GM13977 (cell line): ENCODE results near the gene METTL8.

ENCODE experiments used
- DNase-seq: peaks from one replicate; pipeline ENCODE4 v3.0.0; 2012; ENCODE audit warnings: low spot score
- in situ Hi-C: fragments of 300-500 bp; cut with MboI; formaldehyde crosslinking; loops from one replicate; pipeline ENCODE4 v1.12.0; 2022; ENCODE audit warnings: low sequenced_read_pairs, low pct_unique_long_range_greater_than_20kb, mixed read lengths, inconsistent platforms; ENCODE audit not compliant: unreplicated experiment
- TF ChIP-seq, protein P1 (sequence below): IDR thresholded peaks from 2 replicates; pipeline ENCODE4 v1.5.1; 2012; ENCODE audit warnings: mild to moderate bottlenecking, control low read depth; ENCODE audit not compliant: insufficient read depth; ENCODE audit errors: extremely low read depth, missing control alignments

The METTL8 gene

DNA sequence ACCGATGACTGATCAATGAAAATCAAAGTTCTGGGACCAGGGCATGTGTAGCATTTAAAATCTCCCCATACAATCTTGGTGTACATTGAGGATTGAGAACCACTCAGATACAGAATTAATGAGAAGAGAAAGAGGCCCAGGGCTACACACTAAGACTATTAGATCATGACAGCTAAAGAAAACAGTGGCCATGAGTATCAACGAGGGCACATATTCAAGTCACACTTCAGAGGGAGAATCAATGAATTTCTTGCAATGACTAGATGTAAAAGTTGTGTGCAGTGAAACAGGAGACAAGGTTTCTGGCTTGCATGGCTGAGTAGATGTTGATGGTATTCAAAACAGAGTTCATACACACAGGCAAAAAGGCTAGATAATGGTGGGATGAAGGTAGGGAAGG is 29.1 kb downstream of the METTL8 start:
- no peak for DNase-seq
- TF ChIP-seq, protein P1, sequence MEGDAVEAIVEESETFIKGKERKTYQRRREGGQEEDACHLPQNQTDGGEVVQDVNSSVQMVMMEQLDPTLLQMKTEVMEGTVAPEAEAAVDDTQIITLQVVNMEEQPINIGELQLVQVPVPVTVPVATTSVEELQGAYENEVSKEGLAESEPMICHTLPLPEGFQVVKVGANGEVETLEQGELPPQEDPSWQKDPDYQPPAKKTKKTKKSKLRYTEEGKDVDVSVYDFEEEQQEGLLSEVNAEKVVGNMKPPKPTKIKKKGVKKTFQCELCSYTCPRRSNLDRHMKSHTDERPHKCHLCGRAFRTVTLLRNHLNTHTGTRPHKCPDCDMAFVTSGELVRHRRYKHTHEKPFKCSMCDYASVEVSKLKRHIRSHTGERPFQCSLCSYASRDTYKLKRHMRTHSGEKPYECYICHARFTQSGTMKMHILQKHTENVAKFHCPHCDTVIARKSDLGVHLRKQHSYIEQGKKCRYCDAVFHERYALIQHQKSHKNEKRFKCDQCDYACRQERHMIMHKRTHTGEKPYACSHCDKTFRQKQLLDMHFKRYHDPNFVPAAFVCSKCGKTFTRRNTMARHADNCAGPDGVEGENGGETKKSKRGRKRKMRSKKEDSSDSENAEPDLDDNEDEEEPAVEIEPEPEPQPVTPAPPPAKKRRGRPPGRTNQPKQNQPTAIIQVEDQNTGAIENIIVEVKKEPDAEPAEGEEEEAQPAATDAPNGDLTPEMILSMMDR: no peak
- in situ Hi-C loops: no loop called here

DNA sequence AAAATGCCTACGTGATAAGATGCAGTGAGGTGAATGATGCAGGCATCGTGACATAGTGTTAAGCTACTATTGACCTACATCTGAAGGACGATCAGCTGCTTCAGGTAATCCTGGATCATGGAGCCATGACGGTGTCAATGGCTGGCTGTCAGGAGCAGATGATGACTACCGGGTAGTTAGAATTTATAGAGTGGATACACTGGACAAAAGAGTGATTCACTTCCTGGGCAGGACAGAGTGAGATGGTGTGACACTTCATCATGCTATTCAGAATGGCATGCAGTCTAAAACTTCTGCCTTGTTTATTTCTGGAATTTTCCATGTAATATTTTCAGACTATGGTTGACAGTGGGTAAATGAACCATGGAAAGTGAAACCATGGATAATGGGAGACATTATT is 29.5 kb downstream of the METTL8 start:
- no peak for DNase-seq
- in situ Hi-C loops: no loop called here
- TF ChIP-seq, protein P1: no peak

DNA sequence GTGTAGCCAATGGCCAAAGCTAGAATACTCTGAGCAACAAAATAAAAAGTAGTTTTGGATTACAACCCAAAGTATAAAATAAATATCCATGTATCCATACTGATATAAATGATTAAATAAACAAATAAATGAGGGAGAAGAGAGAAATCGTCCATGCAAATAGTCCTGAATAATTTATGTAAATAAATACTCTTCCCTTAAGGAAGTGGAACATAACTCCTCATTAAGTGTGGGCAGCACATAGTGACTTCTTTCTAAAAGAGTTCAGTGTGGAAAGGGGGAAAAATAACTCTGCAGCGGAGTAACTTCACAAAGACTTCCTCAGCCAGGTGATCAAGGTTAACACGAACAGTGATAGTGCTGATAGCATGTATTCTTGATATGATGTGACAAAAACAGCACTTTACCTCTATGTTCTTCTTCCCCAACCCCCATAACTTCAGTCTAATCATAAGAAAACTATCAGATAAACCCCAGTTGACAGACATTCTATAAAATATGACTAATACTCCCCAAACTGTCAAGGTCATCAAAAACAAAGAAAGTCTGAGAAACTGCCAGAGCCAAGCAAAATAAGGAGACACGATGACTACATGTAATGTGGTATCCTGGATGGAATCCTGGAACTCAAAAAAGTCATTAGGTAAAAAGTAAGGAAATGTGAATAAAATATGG is 30.7 kb downstream of the METTL8 start:
- in situ Hi-C loops: no loop called here
- TF ChIP-seq, protein P1: no peak
- no peak for DNase-seq

DNA sequence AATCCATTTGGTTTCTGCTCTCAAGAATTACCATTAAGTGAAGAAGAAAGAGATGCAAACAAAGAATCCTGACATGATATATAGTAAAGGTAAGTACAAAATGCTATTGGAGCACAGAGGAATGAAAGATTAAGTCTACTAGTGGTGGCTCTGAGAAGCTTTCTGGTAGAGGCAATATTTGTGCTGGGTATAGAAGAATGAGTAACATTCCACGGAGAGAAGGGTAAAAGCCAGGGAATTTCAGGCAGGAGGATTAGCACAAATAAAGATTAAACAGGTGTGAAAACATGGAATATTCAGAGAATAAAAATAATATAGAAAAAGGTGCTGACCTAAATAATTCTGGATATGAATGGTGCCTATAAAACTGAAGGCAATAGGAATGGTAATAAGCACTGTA is 31.8 kb downstream of the METTL8 start:
- in situ Hi-C loops: no loop called here
- DNase-seq: no peak
- TF ChIP-seq, protein P1: no peak

DNA sequence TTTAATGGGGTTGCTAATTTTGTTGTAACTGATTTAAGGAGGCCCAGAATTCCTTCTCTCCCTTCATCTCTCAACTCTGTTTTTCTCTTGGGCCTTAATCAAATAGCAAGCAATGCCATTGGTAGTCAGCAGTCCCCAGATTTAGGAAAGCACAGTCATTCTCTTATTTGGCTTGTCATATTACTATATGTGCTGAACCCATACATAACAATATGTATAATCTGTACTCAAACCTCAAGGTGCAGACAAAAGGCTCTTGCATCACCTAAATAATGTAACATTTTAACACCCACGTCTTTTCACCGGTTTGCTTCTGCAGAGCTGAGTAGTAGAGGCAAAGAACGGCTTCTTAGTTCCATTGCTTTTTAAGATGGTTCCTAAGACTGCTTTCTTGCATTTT is 33.4 kb downstream of the METTL8 start:
- TF ChIP-seq, protein P1: no peak
- in situ Hi-C loops: no loop called here
- no peak for DNase-seq

DNA sequence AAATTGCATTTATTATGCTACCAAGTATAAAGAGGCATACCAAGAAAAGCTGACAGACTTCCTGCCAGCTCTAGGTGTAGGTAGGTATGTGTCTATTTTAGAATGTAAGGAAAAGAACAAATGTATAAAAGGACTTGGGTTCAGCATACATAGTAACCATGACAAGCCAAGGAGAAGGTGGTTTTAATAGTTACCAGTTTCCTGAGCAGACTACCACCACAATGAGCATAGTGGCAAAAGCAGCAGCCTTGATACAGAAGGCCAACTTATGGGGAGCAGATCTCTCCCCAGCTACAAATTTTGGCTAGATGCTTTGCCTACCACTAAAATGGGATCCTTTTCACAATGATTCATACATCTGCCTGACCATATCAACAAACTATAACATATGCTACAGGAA is 34.5 kb downstream of the METTL8 start:
- in situ Hi-C loops: no loop called here
- no peak for DNase-seq
- TF ChIP-seq, protein P1: no peak
